ENCODE data around the gene EPGN.
A peak's percentile ranks its signal among the peaks of the same experiment; 100 is the strongest.
"Not testable (repeated sequence)": the region's sequence is repeated elsewhere in the genome, so short reads cannot be mapped to it uniquely, and the experiment has no call there.

The EPGN gene

DNA sequence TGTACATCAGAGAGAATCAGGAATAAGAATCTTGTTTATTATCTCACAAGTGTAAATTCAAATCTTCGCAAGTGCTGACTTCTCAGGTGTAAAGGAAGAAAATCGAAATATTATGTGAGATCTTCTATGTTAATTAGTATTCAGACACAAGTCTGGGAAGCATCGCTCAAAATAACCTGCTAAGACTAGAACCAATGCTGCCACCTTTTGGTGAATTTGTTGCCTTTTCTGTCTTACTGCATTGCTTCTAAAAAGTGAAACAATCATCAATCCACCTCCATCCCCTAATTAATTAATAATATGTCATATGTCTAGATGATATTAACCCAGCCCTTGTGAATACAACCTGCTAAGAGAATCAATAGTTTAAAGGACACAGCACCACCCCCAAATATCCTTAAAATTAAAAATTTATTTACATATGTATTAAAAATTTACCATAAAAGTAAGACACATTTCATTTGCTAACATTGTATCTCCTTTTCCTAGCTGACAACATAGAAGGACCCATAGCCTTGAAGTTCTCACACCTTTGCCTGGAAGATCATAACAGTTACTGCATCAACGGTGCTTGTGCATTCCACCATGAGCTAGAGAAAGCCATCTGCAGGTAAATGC, 3.5 kb downstream of the EPGN start:
- DNase-seq: peak; percentile 87

- DNase-seq: no peak
These were observed 6.1 kb downstream of the EPGN start for GRCh38 chr4:74314329-74314728.

DNA sequence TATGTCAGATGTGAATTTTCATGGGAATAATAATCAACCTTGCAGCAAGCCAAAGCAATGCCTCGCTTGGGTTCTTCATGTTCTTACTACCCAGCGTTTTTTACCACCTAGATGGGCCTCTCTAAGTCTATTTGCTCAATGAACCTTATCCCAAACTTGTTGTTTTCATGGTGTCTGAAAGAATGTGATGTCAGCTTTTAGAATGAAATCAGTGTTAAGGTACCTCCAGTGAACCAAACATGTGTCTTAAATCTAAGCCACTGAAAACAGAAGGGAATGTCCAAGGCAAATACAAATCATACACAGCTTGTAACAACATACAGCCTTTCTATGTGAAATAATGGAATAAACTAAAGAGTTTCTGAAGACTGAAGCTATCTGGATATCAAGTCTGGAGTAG, 6.7 kb downstream of the EPGN start:
- DNase-seq: no peak

- DNase-seq: peak; percentile 65
These were observed 7.1 kb downstream of the EPGN start for GRCh38 chr4:74315376-74315775.

GRCh38 chr4:74316397-74316796, 8.1 kb downstream of the EPGN start:
- peak; percentile 57 for DNase-seq

GRCh38 chr4:74317616-74318246, 9.5 kb downstream of the EPGN start:
- no peak for DNase-seq

DNA sequence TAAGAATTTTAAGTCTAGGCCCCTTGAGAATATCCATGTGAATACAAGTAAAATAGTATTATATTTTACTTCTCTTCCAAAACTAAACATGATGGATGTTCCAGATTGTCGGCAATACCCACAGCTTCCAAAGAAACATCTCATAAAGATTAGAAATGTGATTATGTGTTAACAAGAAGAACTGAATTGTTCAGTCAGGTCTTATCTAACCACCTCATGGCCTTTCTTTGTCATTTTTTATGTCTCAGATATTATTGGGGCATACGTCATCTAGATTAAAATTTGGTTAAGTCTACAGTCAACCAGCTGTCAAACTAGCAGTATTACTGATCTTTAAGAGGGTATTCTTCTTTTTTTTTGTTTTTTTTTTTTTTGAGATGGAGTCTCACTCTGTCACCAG, 10.0 kb downstream of the EPGN start:
- no peak for DNase-seq

GRCh38 chr4:74319470-74319869, 11.2 kb downstream of the EPGN start:
- no peak for DNase-seq

DNA sequence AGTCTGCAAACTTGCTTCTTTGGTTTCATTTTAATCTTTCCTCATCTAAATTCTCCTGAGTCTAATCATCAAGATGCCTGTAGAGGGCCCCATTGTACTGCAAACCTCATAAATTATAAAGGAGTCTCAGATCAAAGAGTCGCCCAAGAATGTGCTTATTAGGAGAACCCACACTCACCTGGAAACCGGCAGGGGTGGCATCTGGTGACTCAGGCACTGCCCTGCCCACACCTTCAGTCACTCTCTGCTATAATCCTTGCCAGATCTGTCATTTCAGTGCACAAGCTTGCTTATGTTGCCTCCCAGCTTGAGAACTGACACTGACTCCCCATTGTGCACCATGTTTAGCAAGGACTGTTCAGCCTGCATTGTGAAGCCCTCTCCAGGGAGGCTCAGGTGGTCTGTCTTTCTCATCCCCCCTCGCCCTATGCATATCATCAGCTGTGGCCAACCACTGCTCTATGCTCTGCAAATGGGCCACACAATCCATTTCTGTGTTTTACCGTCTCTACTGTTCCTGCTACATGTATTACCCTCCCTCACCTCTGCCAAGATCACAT, 12.4 kb downstream of the EPGN start:
- peak; percentile 92 for DNase-seq

GRCh38 chr4:74322301-74322700, 14.0 kb downstream of the EPGN start:
- peak; percentile 48 for DNase-seq

GRCh38 chr4:74323663-74324062, 15.4 kb downstream of the EPGN start:
- DNase-seq: peak; percentile 30

DNA sequence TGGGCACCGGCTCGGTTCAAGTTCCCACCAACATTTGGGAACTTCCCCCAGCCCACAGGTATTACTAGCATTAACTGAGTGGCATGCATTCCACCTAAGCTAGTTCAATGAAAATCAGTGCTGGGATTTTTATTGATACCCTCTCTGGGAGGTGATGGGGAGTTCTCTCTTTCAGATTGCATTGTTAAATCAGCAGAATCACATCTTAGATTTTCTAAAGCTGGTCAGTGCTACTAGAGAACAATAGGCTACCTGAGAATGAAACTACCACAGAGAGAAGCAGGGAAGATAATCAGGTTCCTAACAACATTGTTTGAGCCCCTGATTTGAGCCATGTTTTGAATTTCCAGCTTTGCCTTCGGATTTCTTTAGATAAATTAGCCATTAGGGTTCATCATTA, 16.0 kb downstream of the EPGN start:
- no peak for DNase-seq

DNA sequence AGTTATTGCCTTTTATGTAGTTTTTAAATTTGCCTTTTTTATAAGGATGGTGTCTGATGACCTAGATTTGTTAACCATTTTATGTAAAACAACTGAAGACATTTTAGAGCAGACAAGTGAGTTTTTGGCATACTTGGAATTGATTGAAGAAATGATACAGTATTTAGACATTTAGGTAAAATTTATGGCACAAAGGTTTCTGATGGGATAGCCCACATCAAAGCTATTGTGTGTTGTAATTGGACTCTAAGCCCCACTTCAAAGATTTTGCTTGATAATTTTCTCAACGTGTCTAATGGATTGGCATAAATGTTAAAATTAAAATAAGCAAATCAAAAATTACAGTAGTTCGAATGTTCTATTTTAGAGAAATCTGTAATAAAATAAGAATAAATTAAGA, 17.6 kb downstream of the EPGN start:
- peak; percentile 38 for DNase-seq

- DNase-seq: peak; percentile 57
These were observed 19.5 kb downstream of the EPGN start for GRCh38 chr4:74327762-74328161.

- peak; percentile 57 for DNase-seq
These were observed 20.2 kb downstream of the EPGN start for GRCh38 chr4:74328501-74328900.

GRCh38 chr4:74329307-74329706, 21.0 kb downstream of the EPGN start:
- peak; percentile 72 for DNase-seq

DNA sequence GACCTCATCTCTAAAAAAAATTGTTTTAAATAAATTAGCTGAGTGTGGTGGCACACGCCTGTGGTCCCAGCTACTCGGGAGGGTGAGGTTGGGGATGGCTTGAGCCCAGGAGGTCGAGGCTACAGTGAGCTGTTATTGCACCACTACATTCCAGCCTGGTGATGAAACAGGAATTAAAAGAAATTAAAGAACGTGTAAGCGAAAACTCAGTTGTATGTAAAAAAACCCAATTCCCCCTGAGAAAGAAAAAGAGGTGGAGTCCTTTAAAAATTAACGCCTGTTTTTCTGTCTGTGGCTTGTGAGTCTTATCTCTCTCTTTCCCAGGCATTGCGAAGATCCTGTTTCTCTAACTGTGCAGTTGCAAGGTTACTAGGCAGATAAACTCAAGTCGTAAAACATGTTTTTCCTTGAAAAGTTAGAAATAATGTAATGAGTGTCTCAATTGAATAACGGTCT, 22.1 kb downstream of the EPGN start:
- peak; percentile 93 for DNase-seq

- peak; percentile 61 for DNase-seq
These were observed 23.0 kb downstream of the EPGN start for GRCh38 chr4:74331252-74331651.

DNA sequence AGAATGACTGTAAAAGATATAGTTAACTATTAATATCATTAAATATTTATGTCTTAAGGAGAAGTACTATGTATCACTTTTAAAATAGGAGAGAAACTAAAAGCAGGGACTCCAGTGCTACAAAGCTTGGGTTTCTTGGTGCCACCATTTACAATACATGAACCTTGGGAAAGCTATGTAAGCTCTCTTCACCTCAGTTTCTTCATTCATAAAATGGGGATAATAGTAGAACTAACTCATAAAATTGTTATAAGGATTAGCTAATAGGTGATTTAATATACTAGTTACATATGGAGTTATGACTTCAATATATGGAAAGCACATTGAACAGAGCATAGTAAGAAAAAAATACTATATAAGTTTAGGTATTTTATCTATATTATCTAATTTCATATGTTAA, 23.7 kb downstream of the EPGN start:
- peak; percentile 55 for DNase-seq

DNA sequence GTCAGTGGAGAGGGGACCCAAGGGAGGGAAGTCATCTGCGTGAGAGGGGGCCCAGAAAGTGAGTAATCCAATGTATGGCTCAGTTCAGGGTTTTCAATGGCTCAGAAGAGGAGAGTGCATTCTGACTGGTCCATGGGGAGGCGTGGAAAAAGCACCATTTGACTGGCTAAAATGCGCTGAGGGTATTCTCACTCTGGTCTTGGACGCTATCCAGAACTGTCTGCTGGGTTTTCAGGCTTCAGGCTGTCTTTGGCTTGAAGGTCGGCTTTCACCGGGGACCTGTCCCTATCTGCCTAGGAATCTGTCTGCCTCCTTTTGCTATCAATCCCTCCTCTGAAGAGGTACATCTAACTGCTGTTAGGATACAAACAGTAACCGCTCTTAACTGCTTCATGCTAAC, 26.4 kb downstream of the EPGN start:
- DNase-seq: no peak

DNA sequence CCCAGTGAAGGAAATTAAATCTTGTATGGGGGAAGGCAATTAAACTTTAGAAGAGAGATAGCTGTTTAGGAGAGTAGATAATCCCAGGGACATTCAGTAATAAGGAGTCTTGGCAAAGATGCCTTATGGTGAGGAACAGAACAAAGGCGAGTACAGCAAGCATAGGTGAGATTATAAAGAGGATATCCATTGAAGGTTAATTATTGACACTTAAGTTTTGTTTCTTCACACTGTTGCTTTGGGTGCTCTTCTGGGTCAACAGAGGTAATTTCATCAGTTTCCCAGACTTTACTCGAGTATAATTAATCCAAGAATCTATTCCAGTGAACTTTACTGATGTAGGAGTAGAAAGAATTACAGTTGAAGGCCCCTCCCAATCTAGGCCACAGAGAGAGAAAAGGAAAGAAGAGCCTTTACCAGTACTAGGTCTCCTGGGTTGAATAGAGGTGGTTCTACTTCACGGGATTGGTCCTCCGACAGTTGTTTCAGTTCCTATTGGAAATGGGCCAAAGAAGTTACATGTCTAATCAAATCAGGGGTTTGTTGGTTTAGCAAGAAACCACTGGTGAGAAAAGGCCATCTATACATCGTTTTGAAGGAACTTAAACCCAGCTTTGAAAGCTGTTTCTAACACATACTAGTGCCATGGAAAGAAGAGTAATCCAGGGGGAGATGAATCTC, 27.2 kb downstream of the EPGN start:
- DNase-seq: peak; percentile 64

DNA sequence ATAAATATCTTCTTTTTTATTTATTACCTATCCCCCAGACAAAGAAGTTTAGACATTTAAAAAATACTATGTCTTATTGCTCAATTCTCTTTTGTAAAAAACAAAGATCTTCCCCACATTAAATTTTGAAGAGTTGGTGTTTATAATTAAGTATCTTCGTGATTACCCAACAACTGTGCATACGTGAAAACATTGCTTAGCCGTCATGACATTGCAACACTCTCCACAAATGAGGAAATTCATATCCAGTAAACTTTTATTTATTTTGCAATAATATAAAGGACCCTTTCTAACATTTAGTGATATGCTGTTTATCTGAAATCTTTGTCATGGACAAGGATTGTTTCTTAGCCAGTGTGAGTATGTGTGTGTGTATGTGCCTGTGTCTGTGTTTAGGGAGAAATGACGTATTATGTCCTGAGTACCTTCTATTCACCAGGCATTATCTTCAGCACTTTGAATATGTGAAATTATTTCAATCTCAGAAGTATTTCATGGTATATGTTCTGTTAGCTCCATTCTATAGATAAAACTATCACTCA, 30.6 kb downstream of the EPGN start:
- DNase-seq: peak; percentile 29

GRCh38 chr4:74339501-74339900, 31.2 kb downstream of the EPGN start:
- no peak for DNase-seq

DNA sequence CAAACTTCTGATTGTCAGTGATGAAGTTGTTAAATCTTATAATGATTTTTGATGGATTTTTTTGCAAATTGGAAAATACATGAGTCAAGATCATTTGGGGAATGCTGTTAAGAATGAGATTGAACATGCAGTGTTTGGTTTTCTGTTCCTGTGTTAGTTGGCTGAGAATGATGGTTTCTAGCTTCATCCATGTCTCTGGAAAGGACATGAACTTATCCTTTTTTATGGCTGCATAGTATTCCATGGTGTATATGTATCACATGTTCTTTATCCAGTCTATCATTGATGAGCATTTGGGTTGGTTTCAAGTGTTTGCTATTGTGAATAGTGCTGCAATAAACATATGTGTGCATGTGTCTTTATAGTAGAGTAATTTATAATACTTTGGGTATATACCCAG, 32.2 kb downstream of the EPGN start:
- not testable (repeated sequence) for DNase-seq
